Measurements from ENCODE around the gene PHYKPL. TPM values are rescaled to one million over a fixed set of nuclear protein-coding genes. Genes with fewer than 3 reads are reported as not detected.

The PHYKPL gene
- total and polyA plus RNA-seq, 2 experiments from 2014 or later: 57.0 to 58.7 TPM

DNA sequence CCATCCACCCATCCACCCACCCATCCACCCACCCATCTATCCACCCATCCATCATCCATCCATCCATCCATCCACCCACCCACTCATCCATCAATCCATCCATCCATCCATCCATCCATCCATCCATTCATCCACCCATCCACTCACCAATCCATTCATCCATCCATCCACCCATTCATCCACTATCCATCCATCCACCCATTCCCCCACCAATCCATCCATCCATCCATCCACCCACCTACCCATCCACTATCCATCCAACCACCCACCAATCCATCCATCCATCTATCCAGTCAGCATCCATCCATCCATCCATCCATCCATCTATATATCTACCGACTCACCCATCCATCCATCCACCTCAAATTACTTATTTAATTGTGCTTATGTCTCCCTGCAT is 36.9 kb upstream of the PHYKPL start:
- DNase-seq (ENCODE audit: low read depth in 1 of 2, low spot score in 1 of 2): no peak
- no peak overlapping the region for H3K27ac ChIP-seq
- TF ChIP-seq, protein P1, sequence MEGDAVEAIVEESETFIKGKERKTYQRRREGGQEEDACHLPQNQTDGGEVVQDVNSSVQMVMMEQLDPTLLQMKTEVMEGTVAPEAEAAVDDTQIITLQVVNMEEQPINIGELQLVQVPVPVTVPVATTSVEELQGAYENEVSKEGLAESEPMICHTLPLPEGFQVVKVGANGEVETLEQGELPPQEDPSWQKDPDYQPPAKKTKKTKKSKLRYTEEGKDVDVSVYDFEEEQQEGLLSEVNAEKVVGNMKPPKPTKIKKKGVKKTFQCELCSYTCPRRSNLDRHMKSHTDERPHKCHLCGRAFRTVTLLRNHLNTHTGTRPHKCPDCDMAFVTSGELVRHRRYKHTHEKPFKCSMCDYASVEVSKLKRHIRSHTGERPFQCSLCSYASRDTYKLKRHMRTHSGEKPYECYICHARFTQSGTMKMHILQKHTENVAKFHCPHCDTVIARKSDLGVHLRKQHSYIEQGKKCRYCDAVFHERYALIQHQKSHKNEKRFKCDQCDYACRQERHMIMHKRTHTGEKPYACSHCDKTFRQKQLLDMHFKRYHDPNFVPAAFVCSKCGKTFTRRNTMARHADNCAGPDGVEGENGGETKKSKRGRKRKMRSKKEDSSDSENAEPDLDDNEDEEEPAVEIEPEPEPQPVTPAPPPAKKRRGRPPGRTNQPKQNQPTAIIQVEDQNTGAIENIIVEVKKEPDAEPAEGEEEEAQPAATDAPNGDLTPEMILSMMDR (IDR thresholded peaks at IDR 0.05; ENCODE audit: low read depth, low read length): no peak

DNA sequence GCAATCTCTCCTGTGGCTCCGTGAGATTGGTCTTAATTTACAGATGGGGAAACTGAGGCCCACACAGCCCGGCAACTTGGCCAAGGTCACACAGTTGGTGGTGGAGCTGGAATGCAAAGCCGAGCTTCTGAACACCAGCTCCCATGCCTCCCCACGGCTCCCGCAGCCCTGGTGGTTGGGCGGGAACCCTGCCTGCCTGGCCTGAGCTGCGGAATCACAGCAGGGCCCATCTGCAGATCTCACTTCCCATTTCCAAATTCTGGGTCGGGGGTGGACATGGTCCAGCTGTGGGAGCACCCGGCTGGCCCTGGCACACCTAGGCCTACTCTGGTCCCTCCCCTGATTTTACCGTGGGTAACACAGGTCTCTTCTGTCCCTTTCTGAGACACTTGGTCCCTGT is 35.3 kb upstream of the PHYKPL start:
- no peak overlapping the region for H3K4me3 ChIP-seq
- no peak for DNase-seq (ENCODE audit: low read depth in 1 of 2, low spot score in 1 of 2)
- H3K27ac ChIP-seq: no peak overlapping the region
- H3K4me1 ChIP-seq (ENCODE audit: low read depth): no peaks in the 10 kb centered on the region
- TF ChIP-seq, protein P1 (IDR thresholded peaks at IDR 0.05; ENCODE audit: low read depth, low read length): no peak
- H3K36me3 ChIP-seq: no peaks in the 10 kb centered on the region
- no peaks in the 10 kb centered on the region for H3K9me3 ChIP-seq (ENCODE audit: low read depth)
- no peaks in the 10 kb centered on the region for H3K27me3 ChIP-seq

More for the DNA sequence above, 36.9 kb upstream of the PHYKPL start:
- H3K4me1 ChIP-seq (ENCODE audit: low read depth): no peaks in the 10 kb centered on the region
- no peaks in the 10 kb centered on the region for H3K27me3 ChIP-seq
- H3K9me3 ChIP-seq (ENCODE audit: low read depth): no peaks in the 10 kb centered on the region
- H3K36me3 ChIP-seq: no peaks in the 10 kb centered on the region
- H3K4me3 ChIP-seq: no peak overlapping the region

DNA sequence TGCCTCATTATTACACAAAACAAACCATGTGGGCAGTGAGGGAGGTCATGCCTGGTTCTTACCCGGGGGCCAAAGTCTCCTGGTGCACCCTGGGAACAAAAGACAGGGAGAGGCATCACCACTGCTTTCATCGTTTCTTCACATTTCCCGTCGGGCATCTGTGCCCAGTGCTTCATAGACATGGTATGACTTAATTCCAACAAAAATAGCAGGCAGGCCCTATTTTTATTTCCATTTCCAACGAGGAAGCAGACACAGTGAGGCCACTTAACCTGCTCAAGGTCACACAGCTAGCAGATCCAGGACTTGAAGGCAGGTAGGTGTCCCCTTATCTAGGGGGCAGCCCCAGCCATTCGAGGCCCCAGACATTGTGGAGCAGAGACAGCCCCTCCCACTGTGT is 34.6 kb upstream of the PHYKPL start:
- Histone ChIP-seq H3K4me3 (no peak overlapping the region), H3K9me3 (ENCODE audit: low read depth) (no peaks in the 10 kb centered on the region), H3K4me1 (ENCODE audit: low read depth) (no peaks in the 10 kb centered on the region), H3K27me3 (no peaks in the 10 kb centered on the region), H3K36me3 (no peaks in the 10 kb centered on the region), H3K27ac (no peak overlapping the region)
- TF ChIP-seq, protein P1 (IDR thresholded peaks at IDR 0.05; ENCODE audit: low read depth, low read length): no peak
- no peak for DNase-seq (ENCODE audit: low read depth in 1 of 2, low spot score in 1 of 2)

DNA sequence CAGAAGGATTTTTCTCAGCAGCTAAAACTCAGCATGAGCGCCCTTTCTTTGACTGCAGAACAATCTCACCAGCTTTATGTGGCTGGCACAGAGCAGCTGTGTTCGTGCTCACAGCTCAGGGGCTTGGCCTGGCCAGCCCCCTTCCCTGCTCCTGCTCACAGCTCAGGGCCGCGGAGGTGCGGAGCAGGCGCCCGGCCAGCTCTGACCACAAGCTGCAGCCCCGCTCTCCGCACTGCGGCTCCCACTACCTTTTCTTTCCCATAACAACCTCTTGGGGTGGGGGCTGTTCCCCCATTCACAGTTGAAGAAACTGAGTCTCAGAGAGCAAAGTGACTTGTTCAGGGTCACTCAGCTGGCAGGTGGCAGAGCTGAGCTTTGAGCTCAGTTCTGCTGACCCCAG is 34.0 kb upstream of the PHYKPL start:
- Histone ChIP-seq H3K9me3 (ENCODE audit: low read depth) (no peaks in the 10 kb centered on the region), H3K4me3 (no peak overlapping the region), H3K27me3 (no peaks in the 10 kb centered on the region), H3K36me3 (no peaks in the 10 kb centered on the region), H3K27ac (no peak overlapping the region), H3K4me1 (ENCODE audit: low read depth) (no peaks in the 10 kb centered on the region)
- no peak for DNase-seq (ENCODE audit: low read depth in 1 of 2, low spot score in 1 of 2)
- TF ChIP-seq, protein P1 (IDR thresholded peaks at IDR 0.05; ENCODE audit: low read depth, low read length): no peak

DNA sequence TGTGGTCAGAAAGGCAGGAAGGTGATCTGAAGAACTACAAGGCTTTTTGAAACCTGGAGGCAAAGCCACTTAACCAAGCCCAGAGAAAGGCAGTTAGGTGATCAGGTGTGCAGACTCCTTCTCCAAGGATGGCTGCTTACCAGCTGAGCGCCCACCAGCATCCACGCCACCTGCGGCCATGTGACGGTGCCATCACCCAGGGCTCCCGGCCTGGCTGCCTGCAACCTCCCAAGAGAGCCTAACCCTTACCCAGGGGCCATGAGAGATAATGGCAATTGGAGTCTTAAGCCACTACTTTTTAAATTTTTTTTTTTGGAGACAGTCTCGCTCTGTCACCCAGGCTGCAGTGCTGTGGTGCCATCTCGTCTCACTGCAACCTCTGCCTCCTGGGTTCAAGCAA is 33.1 kb upstream of the PHYKPL start:
- no peak overlapping the region for H3K27ac ChIP-seq
- no peaks in the 10 kb centered on the region for H3K9me3 ChIP-seq (ENCODE audit: low read depth)
- no peak for DNase-seq (ENCODE audit: low read depth in 1 of 2, low spot score in 1 of 2)
- H3K36me3 ChIP-seq: no peaks in the 10 kb centered on the region
- TF ChIP-seq, protein P1 (IDR thresholded peaks at IDR 0.05; ENCODE audit: low read depth, low read length): no peak
- no peaks in the 10 kb centered on the region for H3K4me1 ChIP-seq (ENCODE audit: low read depth)
- no peak overlapping the region for H3K4me3 ChIP-seq
- no peaks in the 10 kb centered on the region for H3K27me3 ChIP-seq

DNA sequence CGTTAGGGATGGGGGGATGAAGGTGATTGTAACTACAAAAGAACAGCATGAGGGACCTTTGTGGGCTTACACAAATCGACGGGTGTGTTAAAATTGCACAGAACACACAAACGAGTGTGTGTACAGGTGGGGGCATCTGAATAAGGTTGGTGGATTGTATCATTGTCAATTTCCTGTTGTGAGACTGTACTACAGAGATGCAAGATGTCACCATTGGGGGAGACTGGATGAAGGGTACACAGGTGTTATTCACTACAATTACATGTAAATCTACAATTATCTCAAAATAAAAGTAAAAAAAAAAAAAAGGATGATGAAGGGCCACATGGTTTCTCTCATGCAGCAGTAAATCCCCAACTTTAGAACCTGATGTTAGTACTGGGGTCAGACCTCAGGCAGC is 31.4 kb upstream of the PHYKPL start:
- TF ChIP-seq, protein P1 (IDR thresholded peaks at IDR 0.05; ENCODE audit: low read depth, low read length): no peak
- Histone ChIP-seq H3K4me1 (ENCODE audit: low read depth) (no peaks in the 10 kb centered on the region), H3K27me3 (no peaks in the 10 kb centered on the region)

More for the DNA sequence above, 31.4 kb upstream of the PHYKPL start:
- DNase-seq (ENCODE audit: low read depth in 1 of 2, low spot score in 1 of 2): no peak
- Histone ChIP-seq H3K36me3 (no peaks in the 10 kb centered on the region), H3K27ac (no peak overlapping the region), H3K9me3 (ENCODE audit: low read depth) (no peaks in the 10 kb centered on the region), H3K4me3 (no peak overlapping the region)
